Raji (cell line): ENCODE data around the gene CEP41.

ENCODE experiments used
- POLR2A ChIP-seq: IDR thresholded peaks from 2 replicates; pipeline ENCODE4 v1.6.1; 2011; ENCODE audit warnings: low read depth, low read length, control low read depth; ENCODE audit not compliant: insufficient read depth

CEP41 gene

GRCh38 chr7:130388671-130389070 lies 52.1 kb downstream of the CEP41 start:
- no peak for TF ChIP-seq POLR2A

- TF ChIP-seq POLR2A = no peak
These were observed 53.0 kb downstream of the CEP41 start for GRCh38 chr7:130387628-130388403.

- no peak for TF ChIP-seq POLR2A
These were observed 53.5 kb downstream of the CEP41 start for GRCh38 chr7:130387306-130387627.

GRCh38 chr7:130386876-130387275 lies 53.9 kb downstream of the CEP41 start:
- no peak for TF ChIP-seq POLR2A

- no peak for TF ChIP-seq POLR2A
These were observed 55.2 kb downstream of the CEP41 start for GRCh38 chr7:130385600-130386066.

GRCh38 chr7:130384841-130385599 lies 55.8 kb downstream of the CEP41 start:
- TF ChIP-seq POLR2A = no peak

- TF ChIP-seq POLR2A = no peak
These were observed 56.4 kb downstream of the CEP41 start for GRCh38 chr7:130384371-130384801.

GRCh38 chr7:130383187-130383980 lies 57.4 kb downstream of the CEP41 start:
- TF ChIP-seq POLR2A = no peak

- no peak for TF ChIP-seq POLR2A
These were observed 59.1 kb downstream of the CEP41 start for GRCh38 chr7:130381468-130382312.

GRCh38 chr7:130380861-130381455 lies 59.9 kb downstream of the CEP41 start:
- TF ChIP-seq POLR2A = no peak

GRCh38 chr7:130379921-130380860 lies 60.6 kb downstream of the CEP41 start, which contains the start of gene CPA1:
TSS of gene CPA1 (plus strand) at chr7:130380494. CDS start at chr7:130380521, 27 bp downstream.
- TF ChIP-seq POLR2A = no peak

- TF ChIP-seq POLR2A = no peak
These were observed 61.3 kb downstream of the CEP41 start for GRCh38 chr7:130379532-130379920.

GRCh38 chr7:130379019-130379418 lies 61.8 kb downstream of the CEP41 start:
- no peak for TF ChIP-seq POLR2A
